HG03064 (cell line): ENCODE data around the gene AGRN.
A peak's percentile ranks its signal among the peaks of the same experiment; 100 is the strongest.
"Not testable (repeated sequence)": the region's sequence is repeated elsewhere in the genome, so short reads cannot be mapped to it uniquely, and the experiment has no call there.

Experiments
- ATAC-seq: cut with Tn5 transposase; IDR thresholded peaks from one replicate; pipeline ENCODE4 v1.9.1; 2021; ENCODE audit warnings: low read depth; ENCODE audit not compliant: unreplicated experiment

AGRN gene

DNA sequence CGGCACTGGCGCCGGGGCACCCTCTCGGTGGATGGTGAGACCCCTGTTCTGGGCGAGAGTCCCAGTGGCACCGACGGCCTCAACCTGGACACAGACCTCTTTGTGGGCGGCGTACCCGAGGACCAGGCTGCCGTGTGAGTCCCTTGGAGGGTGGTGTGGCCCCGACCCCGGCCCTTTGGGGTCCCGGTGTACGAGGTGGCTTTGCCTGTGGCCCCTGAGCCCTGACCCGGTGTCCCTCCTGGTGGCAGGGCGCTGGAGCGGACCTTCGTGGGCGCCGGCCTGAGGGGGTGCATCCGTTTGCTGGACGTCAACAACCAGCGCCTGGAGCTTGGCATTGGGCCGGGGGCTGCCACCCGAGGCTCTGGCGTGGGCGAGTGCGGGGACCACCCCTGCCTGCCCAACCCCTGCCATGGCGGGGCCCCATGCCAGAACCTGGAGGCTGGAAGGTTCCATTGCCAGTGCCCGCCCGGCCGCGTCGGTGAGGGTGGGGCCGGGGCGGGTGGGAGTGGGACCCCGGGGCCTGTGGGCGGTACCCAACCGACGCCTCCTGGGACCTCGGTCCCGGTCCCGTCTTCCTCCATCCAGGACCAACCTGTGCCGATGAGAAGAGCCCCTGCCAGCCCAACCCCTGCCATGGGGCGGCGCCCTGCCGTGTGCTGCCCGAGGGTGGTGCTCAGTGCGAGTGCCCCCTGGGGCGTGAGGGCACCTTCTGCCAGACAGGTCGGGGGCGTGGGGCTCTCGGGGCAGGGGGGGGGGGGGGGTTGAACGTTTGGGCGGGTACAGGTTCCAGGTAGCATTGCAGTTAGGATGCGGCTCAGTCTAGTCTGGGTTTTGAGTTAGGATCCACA lies 29.6 kb downstream of the AGRN start:
- no peak for ATAC-seq

DNA sequence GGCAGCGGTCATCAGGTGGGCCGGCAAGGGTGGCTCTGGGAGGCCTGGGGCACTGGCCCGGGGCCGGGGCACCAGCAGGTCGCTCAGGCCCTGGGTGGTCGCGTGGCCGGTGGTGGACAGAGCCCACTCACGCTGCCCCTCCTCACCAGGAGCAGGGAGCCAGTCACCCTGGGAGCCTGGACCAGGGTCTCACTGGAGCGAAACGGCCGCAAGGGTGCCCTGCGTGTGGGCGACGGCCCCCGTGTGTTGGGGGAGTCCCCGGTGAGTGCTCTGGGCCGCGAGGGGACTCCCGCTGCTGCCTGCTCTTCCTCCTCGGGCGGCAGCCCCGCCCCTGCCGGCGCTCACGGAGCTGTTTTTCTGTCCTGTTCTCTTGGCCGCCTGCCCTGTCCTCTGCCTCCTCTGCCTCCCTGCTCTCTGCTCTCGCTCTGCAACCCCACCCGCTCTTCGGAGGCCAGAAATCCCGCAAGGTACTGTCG lies 30.7 kb downstream of the AGRN start:
- ATAC-seq: no peak

DNA sequence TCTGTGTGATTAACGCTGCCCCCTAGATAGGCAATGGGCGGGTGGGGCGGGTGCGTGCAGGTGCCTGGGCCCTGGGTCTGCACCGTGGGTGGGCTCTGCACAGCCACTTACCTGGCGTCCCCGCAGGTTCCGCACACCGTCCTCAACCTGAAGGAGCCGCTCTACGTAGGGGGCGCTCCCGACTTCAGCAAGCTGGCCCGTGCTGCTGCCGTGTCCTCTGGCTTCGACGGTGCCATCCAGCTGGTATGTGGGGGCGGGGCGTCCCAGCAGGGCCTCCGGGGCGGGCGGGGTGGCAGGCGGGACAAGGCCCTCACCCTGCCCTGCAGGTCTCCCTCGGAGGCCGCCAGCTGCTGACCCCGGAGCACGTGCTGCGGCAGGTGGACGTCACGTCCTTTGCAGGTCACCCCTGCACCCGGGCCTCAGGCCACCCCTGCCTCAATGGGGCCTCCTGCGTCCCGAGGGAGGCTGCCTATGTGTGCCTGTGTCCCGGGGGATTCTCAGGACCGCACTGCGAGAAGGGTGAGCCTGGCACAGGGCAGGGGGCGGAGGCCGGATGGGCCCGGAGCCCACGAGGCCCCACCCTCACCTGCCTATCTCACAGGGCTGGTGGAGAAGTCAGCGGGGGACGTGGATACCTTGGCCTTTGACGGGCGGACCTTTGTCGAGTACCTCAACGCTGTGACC lies 31.3 kb downstream of the AGRN start:
- ATAC-seq: no peak

DNA sequence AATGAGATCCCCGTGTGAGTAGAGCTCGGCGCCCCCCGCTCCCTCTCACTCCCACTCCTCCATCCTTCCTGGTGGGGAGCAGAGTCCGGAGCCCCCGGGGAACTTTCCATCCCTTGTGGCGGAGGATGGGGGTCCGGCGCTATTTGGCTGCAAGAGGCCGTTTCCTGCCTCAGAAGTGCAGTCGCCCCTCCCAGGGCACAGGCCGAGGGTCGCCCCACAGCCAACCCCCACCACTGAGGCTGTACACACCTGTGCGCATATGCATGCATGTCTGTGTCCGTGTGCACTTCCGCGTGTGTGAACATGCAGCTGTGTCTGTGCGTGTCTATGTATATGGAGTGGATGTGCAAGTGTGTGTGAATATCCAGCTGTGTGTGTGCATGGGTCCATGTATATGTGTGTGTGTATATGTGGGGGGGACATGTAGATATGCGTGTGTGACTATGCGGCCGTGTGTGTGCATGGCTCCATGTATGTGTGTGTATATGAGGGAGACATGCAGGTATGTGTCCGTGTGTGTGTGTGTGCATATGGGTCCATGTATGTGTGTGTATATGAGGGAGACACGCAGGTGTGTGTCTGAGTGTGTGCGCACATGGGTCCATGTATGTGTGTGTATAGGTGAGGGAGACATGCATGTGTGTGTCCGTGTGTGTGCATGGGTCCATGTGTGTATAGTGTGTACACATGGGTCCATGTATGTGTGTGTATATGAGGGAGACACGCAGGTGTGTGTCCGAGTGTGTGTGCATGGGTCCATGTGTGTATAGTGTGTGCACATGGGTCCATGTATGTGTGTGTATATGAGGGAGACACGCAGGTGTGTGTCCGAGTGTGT lies 32.3 kb downstream of the AGRN start:
- no peak for ATAC-seq

DNA sequence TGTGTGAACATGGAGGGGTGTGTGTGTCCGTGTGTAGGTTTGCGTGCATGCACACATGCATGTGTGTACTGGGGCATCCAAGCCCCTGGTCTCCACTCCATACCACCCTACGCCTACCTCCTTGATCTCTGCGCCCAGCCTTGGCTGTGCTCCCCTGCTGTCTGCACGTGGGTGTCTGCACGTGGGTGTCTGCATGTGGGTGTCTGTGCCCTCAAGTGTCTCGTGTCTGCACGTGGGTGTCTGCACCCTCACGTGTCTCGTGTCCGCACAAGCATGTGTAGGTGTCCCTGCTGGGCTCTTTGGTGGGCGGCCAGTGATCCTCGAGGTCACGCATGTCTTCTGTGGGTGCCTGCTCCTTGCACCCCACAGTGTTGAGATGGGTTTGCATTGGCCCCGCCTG lies 33.1 kb downstream of the AGRN start:
- ATAC-seq: no peak

DNA sequence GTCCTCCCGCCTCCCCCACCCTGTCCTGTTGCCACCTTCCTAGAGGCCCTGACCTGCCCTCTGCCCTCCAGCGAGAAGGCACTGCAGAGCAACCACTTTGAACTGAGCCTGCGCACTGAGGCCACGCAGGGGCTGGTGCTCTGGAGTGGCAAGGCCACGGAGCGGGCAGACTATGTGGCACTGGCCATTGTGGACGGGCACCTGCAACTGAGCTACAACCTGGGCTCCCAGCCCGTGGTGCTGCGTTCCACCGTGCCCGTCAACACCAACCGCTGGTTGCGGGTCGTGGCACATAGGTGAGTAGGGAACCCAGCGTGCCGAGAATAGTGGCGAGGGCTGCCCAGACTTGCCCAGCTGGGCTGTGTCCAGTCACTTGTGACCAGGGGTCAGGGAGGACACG lies 33.8 kb downstream of the AGRN start:
- ATAC-seq: no peak

DNA sequence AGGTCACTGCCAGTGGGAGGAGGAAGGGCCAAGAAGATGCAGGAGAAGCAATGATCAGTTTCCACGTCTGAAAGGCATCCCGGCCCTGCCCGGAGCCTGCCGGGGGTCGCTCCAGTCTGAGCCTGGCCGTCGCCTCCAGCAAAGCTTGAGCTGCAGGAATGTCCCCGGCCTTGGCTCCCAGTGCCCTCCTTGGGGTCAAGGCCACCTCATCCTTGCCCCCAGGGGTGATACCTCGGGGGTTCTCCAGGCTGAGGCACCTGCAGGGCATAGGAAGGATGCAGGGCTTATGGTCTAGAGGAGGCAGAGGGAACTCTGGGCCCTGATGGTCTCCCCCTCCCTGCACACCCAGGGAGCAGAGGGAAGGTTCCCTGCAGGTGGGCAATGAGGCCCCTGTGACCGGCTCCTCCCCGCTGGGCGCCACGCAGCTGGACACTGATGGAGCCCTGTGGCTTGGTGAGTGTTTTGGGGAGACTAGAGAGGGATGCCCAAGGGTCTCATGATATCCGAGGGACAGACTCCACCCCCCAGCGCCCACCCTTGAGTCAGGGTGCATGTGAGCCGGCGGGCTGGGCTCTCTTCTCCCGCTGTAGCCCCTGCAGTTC lies 34.3 kb downstream of the AGRN start:
- no peak for ATAC-seq

DNA sequence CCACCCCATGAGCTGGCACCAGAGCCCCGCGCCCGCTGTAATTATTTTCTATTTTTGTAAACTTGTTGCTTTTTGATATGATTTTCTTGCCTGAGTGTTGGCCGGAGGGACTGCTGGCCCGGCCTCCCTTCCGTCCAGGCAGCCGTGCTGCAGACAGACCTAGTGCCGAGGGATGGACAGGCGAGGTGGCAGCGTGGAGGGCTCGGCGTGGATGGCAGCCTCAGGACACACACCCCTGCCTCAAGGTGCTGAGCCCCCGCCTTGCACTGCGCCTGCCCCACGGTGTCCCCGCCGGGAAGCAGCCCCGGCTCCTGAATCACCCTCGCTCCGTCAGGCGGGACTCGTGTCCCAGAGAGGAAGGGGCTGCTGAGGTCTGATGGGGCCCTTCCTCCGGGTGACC lies 35.1 kb downstream of the AGRN start:
- no peak for ATAC-seq

DNA sequence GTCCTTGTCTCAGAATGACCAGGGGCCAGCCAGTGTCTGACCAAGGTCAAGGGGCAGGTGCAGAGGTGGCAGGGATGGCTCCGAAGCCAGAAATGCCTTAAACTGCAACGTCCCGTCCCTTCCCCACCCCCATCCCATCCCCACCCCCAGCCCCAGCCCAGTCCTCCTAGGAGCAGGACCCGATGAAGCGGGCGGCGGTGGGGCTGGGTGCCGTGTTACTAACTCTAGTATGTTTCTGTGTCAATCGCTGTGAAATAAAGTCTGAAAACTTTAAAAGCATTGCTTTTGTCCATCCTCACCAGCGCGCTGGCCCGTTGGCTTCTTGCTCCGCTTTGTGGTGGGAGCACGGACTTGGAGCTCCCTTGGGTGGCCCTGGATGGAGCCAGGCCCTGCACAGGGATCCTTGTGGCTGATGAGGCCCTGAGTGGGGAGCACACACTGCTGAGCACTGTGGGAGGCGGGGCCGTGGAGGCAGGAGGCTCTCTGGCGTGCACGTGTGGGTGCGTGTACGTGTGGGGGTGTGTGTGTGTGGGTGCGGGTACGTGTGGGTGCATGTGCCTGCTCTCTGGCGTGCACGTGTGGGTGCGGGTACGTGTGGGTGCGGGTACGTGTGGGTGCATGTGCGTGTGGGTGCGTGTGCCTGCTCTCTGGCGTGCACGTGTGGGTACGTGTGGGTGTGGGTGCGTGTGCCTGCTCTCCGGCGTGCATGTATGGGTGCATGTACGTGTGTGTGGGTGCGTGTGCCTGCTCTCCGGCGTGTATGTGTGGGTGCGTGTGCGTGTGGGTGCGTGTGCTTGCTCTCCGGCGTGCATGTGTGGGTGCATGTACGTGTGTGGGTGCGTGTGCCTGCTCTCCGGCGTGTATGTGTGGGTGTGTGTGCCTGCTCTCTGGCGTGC lies 36.2 kb downstream of the AGRN start:
- no peak for ATAC-seq

DNA sequence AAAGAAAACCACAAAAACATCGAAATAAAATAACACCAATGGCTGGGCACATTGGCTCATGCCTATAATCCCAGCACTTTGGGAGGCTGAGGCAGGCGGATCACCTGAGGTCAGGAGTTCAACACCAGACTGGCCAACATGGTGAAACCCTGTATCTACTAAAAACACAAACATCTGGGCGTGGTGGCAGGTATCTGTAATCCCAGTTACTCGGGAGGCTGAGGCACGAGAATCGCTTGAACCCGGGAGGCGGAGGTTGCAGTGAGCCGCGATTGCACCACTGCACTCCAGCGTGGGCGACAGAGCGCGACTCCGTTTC lies 37.8 kb downstream of the AGRN start:
- not testable (repeated sequence) for ATAC-seq

DNA sequence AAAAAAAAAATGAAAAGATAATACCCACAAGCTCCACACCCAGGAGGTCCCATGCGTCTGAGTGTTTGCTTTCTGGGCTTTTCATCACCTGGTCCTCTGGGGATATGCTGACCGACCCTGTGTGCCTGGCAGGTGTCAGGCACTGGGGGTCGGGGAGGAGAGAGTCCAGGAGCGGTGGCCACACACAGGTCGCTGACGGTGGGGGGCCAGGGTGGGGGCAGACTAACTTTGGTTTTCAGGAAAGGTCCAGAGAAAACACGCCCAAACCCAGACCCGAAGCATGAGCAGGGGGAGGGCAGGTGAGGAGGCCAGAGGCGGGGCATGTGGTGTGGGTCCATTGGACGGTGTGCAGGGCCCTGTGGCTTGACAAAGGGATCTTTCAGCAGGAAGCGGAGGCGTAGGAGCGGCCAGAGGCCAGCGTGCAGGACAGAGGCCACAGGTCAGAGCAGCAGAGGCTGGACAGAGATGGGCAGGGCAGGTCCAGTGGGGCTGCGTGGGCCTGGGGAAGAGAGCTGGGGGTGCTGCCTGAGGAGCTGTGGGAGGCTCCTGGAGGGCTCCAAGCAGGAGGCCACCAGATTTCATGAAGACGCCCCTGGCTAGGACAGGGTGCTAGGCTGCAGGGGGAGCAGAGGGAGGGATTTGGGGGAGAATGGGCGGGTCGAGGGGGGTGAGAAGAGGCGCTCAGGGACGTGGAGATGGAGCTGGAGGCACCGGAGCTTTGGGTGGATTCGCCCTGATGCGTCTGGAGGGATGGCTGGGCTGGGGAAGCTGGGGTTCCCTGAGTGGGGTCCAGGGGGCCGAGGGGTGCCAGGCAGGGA lies 38.4 kb downstream of the AGRN start:
- no peak for ATAC-seq

DNA sequence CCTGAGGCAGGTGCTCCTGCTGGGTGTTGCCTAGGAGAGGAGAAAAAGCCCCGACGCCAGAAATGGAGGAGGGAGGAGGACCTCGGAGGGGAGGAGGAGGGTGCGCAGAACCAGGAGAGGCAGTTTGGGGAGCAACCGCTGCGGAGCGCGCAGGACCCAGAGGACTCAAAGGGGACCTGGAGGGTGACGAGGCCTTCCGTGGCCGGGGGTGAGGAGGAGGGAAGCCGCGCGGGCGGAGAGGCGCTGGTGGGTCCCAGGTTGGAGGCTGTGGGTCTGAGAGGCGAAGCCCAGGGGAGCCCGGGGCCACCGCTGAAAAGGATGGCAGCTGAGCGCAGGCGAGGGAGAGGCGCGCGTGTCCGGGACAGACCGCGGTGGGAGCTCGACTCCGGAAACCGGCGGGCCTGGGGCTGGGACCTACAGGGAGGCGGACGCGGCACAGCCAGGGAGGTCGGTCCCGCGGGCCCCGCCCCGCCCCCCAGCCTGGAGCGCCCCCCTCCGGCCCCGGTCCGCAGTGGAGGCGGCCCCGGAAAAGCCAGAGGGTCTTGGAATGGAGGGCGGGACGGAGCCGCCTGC lies 39.1 kb downstream of the AGRN start:
- peak; percentile 45 for ATAC-seq

DNA sequence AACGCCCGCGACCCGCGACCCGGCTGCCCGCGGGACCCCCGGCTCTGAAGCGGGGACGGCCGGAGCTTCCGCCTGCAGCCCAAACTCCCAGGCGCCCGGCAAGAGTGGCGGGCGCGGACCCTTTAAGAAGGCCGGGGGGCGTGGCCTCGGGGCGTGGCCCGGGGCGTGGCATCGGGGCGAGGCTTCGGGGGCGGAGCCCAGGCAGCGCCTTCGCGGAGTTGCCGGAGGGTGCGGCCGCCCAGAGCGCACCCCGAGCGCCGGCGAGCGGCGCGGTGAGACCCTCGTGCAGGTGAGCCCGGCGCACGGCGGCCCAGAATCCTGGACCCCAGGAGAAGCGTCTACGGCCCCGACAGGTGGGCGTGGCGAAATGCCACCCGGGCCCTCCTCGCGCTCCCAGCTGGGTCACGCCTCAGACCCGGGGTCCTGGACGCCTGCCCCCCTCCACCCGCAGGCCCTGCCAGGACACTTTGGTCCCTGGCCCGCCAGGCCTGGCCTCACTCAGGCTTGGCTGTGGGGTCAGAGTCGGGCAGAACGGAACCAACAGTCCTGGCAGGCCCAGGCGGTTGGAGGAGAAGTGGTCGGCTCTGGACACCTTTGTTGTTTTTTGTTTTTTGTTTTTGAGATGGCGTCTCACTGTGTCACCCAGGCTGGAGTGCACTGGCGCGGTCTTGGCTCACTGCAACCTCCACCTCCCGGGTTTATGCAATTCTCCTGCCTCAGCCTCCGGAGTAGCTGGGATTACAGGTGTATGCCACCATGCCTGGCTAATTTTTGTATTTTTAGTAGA lies 39.8 kb downstream of the AGRN start:
- peak; percentile 64 for ATAC-seq

DNA sequence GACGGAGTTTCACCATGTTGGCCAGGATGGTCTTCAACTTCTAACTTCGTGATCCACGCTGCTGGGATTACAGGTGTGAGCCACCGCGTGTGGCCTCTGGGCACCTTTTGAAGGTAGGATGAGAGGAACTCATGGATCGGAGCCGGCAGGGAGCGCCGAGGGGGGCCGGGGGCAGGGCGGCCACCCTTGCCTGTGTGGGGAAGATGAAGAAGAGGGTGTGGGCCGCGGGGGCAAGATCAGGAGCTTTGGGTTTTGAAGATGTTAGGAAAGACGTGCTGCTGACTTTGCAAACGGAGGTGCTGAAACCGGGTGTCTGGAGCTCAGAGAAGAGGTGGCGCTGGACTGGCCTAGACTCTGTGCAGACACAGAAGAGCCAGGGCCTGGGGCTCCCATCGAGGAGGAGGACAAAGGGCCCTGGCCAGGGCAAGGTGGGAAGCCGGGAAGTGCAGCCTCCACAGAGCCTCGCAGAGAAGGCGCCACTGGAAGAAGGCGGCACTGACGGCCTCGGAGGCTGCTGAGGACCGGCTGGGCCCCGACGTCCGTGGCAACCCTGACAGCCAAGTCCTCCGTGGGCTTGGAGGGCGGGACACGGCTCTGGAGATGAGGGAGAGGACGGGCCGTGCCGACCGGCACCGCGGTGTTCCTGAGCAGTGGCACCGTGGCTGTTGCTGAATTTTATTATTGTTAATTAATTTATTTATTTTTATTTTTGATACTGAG lies 40.5 kb downstream of the AGRN start:
- ATAC-seq: no peak

DNA sequence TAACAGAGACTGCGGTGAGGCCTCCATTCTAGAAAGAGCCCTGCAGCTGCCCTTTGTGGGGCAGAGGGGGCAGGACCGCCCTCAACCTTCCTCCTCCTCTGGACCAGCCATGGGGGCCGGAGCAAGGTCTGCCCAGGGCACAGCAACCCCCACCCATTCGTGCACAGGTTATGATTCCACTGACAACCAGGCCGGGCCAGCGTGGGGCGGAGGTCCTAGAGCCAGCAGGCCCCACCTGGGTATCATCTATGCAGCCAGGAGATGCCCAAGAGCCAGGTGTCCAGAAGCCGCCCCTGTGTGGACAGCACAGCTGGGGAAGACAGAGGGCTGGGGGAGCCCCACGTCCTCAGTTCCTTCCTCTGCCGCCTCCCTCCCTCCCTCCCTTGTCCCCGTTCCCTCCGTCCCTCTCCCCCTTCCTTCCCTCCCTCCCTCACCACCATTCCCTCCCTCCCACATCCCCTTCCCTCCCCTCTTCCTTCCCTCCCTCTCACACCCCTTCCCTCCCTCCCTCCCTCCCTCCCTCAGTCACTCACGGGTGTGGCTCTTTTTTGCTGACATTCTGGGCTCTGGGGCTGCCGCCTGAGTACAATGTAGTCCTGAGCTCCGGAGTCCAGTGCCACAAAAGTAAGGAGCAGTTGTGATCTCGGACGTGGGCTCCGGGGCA lies 41.9 kb downstream of the AGRN start:
- ATAC-seq: no peak

DNA sequence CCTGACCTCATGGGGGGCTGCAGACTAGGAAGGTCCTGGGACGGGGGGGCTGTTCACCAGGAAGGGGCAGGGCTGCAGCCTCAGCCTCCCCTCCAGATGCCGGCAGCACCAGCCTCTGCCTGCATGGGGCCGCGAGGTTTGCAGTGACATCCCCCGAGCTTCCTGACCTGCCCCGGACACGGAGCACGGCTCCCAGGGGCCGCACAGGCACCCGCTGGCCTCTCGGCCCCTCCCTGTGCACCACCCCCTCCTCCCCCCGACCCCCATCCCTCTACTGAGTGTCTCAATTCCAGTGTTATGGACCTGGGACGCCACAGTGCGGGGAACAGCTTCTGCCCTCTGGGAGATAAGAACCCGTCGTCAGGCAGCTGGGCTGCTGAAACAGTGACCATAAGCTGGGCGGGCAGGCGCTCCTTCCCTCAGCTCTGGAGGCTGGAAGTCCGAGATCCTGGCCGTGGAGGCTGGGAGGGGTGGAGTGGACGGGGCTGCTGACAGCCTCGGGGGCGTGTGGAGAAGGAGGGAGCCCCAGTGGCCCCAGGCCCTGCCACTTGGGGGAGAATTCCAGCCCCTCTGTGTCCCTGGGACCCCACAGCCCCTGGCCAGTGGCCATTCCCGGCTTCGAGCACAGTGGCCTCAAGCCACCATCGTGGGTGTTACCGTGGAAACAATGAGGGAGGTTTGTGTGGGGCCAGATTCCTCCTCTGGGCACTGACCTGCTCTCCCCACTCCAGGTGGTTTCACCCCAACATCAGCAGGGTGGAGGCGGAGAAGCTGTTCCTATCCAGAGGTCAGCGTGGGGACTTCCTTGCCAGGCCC lies 42.6 kb downstream of the AGRN start:
- ATAC-seq: no peak
